HG03469 (cell line): ENCODE data around the gene GOPC.
"Not testable (repeated sequence)": the region's sequence is repeated elsewhere in the genome, so short reads cannot be mapped to it uniquely, and the experiment has no call there.

ENCODE experiments used
- ATAC-seq: cut with Tn5 transposase; IDR thresholded peaks from one replicate; pipeline ENCODE4 v1.9.1; 2021; ENCODE audit warnings: mild to moderate bottlenecking, moderate library complexity, moderate number of reproducible peaks; ENCODE audit not compliant: unreplicated experiment

Gene GOPC

GRCh38 chr6:117518870-117519269, 83.4 kb downstream of the GOPC start:
- no peak for ATAC-seq

GRCh38 chr6:117517995-117518394, 84.3 kb downstream of the GOPC start:
- ATAC-seq, result not testable (repeated sequence)

GRCh38 chr6:117515326-117515725, 87.0 kb downstream of the GOPC start:
- ATAC-seq, result no peak

- ATAC-seq, result no peak
Measured at GRCh38 chr6:117514655-117515054, 87.7 kb downstream of the GOPC start.

- ATAC-seq, result no peak
Measured at GRCh38 chr6:117513778-117514365, 88.4 kb downstream of the GOPC start.

GRCh38 chr6:117512987-117513573, 89.2 kb downstream of the GOPC start:
- ATAC-seq, result no peak

- no peak for ATAC-seq
Measured at GRCh38 chr6:117512056-117512828, 90.1 kb downstream of the GOPC start.
